ENCODE measurements around the gene IL6. TPM values are rescaled to one million over a fixed set of nuclear protein-coding genes. Genes with fewer than 3 reads are reported as not detected.

The IL6 gene
- total and polyA plus RNA-seq, 9 of the 15 experiments (the other 6 are each of a cell fraction or from before 2014, with no cell fraction given), result 0.76 to 2.9 (median 1.5) TPM

DNA sequence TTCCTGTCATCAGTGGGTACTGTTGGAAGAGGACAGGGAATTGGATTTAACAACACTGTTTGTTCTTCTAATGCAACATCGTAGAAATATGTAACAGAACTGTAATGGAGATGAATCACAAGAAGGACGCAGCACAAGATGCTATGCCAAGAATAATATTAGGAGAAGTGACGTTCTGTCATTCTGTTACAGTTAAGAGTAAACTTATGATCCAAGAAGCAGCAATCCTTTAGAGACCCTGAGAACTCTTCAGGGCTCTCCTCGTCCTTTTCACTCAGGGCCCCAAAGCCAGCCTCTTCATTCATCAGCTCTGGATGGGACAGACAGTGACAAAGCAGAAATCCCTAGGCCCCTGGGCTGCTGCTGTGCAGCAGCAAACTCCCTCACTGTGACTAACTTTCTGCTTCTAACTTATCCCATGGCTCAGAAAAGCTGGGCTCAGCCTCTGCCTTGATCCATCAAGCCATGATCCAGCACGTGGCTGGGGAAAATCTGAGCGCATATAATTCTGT, 8.7 kb upstream of the IL6 start (continued):
- TF ChIP-seq, protein P1, sequence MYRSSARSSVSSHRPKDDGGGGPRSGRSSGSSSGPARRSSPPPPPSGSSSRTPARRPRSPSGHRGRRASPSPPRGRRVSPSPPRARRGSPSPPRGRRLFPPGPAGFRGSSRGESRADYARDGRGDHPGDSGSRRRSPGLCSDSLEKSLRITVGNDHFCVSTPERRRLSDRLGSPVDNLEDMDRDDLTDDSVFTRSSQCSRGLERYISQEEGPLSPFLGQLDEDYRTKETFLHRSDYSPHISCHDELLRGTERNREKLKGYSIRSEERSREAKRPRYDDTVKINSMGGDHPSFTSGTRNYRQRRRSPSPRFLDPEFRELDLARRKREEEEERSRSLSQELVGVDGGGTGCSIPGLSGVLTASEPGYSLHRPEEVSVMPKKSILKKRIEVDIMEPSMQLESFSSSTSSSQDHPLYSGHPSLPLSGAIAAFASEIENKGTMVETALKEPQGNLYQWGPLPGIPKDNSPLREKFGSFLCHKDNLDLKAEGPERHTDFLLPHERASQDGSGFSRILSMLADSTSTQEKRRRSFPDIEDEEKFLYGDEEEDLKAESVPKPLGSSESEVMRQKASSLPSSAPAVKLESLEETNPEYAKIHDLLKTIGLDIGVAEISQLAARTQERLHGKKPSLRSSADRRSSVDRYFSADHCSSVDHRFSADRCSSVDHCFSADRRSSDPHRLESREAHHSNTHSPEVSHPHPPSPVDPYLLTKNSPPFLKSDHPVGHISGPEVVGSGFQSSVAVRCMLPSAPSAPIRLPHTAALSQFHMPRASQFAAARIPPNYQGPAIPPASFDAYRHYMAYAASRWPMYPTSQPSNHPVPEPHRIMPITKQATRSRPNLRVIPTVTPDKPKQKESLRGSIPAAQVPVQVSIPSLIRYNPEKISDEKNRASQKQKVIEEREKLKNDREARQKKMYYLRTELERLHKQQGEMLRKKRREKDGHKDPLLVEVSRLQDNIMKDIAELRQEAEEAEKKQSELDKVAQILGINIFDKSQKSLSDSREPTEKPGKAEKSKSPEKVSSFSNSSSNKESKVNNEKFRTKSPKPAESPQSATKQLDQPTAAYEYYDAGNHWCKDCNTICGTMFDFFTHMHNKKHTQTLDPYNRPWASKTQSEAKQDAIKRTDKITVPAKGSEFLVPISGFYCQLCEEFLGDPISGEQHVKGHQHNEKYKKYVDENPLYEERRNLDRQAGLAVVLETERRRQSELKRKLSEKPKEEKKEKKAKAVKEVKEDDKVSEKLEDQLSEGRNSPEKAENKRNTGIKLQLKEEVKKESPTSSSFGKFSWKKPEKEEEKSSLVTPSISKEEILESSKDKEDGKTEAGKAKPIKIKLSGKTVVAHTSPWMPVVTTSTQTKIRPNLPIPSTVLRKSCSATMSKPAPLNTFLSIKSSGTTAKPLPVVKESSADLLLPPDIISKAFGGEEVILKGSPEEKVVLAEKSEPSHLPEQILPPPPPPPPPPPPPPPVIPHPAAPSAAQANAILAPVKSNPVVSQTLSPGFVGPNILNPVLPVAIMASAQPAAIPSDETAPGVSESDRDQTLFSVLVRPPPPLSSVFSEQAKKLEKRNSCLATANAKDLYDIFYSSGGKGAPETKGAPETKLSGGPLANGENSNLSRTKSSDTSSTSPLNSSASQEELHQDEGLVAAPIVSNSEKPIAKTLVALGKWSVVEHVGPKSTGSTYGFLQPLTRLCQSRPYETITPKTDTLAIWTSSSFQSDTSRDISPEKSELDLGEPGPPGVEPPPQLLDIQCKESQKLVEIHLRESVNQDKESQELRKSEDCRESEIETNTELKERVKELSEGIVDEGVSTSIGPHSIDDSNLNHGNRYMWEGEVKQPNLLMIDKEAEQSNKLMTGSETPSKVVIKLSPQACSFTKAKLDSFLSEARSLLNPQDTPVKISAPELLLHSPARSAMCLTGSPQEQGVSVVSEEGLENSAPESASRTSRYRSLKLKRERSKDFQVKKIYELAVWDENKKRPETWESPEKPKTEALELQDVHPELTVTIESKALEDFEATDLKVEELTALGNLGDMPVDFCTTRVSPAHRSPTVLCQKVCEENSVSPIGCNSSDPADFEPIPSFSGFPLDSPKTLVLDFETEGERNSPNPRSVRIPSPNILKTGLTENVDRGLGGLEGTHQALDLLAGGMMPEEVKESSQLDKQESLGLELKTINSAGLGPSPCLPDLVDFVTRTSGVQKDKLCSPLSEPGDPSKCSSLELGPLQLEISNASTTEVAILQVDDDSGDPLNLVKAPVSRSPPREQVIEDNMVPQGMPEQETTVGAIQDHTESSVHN (IDR thresholded peaks at IDR 0.05; ENCODE audit: borderline replicate concordance in 1 of 2, low read depth in 1 of 2), result no peak
- TF ChIP-seq NFE2L1 (tag; IDR thresholded peaks at IDR 0.05; ENCODE audit: borderline replicate concordance, low read depth) (0 out of 2 replicates have a peak, but pooled peaks have one; percentile 36), C11orf30 (IDR thresholded peaks at IDR 0.05; ENCODE audit: low read depth) (peak; percentile 92), ARNT (IDR thresholded peaks at IDR 0.05) (no peak), POU5F1 (IDR thresholded peaks at IDR 0.05; ENCODE audit: borderline replicate concordance, low read depth, low read length, partially characterized antibody) (no peak), E2F3 (CRISPR knock-in tag; IDR thresholded peaks at IDR 0.05) (no peak), RCOR1 (IDR thresholded peaks at IDR 0.05; ENCODE audit: borderline replicate concordance in 1 of 2, low read depth in 2 of 2, low read length in 2 of 2) (0 out of 4 replicates have a peak, but pooled peaks of 1 of the 2 experiments have one; percentile 5)
- TF ChIP-seq, protein P2, sequence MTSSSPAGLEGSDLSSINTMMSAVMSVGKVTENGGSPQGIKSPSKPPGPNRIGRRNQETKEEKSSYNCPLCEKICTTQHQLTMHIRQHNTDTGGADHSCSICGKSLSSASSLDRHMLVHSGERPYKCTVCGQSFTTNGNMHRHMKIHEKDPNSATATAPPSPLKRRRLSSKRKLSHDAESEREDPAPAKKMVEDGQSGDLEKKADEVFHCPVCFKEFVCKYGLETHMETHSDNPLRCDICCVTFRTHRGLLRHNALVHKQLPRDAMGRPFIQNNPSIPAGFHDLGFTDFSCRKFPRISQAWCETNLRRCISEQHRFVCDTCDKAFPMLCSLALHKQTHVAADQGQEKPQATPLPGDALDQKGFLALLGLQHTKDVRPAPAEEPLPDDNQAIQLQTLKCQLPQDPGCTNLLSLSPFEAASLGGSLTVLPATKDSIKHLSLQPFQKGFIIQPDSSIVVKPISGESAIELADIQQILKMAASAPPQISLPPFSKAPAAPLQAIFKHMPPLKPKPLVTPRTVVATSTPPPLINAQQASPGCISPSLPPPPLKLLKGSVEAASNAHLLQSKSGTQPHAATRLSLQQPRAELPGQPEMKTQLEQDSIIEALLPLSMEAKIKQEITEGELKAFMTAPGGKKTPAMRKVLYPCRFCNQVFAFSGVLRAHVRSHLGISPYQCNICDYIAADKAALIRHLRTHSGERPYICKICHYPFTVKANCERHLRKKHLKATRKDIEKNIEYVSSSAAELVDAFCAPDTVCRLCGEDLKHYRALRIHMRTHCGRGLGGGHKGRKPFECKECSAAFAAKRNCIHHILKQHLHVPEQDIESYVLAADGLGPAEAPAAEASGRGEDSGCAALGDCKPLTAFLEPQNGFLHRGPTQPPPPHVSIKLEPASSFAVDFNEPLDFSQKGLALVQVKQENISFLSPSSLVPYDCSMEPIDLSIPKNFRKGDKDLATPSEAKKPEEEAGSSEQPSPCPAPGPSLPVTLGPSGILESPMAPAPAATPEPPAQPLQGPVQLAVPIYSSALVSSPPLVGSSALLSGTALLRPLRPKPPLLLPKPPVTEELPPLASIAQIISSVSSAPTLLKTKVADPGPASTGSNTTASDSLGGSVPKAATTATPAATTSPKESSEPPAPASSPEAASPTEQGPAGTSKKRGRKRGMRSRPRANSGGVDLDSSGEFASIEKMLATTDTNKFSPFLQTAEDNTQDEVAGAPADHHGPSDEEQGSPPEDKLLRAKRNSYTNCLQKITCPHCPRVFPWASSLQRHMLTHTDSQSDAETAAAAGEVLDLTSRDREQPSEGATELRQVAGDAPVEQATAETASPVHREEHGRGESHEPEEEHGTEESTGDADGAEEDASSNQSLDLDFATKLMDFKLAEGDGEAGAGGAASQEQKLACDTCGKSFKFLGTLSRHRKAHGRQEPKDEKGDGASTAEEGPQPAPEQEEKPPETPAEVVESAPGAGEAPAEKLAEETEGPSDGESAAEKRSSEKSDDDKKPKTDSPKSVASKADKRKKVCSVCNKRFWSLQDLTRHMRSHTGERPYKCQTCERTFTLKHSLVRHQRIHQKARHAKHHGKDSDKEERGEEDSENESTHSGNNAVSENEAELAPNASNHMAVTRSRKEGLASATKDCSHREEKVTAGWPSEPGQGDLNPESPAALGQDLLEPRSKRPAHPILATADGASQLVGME (CRISPR knock-in tag; IDR thresholded peaks at IDR 0.05), result no peak
